Measurements from ENCODE around the gene RHOC.

RHOC gene

DNA sequence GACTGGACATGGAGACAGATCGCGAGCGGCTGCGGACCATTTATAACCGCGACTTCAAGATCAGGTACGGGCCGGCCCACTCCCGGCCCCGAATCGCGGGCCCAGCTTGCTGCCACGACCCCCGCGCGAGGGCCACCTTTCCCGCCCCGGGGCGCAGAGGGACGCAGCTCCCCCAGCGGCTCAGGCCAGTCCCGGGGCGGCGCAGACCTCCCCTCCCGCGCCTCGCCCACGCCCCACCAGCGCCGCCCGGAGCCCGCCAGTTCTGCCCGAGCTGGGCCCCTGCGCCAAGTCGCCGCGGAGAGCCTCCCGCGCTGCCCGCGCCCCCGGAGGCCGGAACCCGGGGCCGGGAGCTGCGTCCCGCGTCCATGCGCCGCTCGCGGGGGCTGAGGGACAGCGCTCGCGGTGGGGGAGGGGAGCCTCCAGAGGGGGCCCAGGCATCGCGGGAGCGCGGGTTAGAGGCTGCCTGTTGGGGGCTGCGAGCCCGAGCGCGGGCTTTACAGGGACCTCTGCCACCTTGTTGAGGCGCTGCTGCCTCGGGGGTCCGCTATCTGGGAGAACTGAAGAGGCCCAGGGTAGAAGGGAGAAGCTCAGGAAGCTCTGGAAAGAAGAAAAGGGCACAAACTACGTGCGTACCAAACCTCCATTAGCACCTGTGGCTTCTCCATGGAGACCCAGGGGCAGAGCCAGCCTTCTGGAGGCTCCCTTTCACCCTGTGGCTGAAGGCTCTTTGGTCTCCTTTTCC lies 31.8 kb downstream of the RHOC start:
- DNase-seq, result peak; percentile 22 to 38 (median 27)
- ATAC-seq (replicated peaks), result peak; percentile 47
- Mint-ChIP-seq H3K9me3 (no peaks in the 10 kb centered on the region), H3K4me3 (peak overlapping the region; percentile 98 to 100), H3K27ac (peak overlapping the region; percentile 96 to 99), H3K36me3 (ENCODE audit: insufficient read depth) (peaks cover 34% of the 10 kb centered on the region), H3K4me1 (ENCODE audit: low read depth in 2 of 2) (peaks cover 47 to 52% of the 10 kb centered on the region in 2 donors), H3K27me3 (no peaks in the 10 kb centered on the region)

DNA sequence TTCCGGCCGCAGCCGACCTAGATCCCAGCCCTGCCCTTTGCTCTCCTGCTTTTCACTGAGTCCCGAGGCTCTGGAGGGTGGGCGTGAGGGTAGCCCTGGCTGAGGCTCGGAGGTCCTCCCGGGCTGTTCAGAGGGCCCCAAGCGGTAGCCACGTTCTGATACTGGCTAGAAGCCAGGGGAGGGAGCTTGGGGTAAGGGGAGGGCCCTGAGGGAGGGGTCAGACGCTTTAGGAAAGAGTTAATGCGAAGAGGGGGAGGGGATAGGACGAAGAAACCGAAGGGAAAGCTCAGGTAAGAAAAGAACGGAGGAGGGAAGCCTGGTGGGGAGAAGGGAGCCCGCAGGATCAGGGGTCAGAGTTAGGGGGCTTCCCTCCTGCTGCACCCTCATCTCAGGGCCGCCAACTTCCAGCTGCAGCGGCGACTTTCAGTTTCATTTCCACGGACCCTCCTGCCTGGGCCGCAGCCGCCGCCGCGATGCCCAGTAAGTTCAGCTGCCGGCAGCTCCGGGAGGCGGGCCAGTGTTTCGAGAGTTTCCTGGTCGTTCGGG lies 32.4 kb downstream of the RHOC start, which contains the start of gene MOV10:
MOV10 (plus strand) TSS at position 220 of the 546 bp plus-strand sequence; CDS start at position 474, 254 bp downstream.
- H3K27ac Mint-ChIP-seq, result peak within 1 kb of the TSS; percentile 96 to 99
- peak within 1 kb of the TSS; percentile 98 to 100 for H3K4me3 Mint-ChIP-seq
- peak; percentile 50 to 60 (median 52) for DNase-seq
- no peaks in the 10 kb centered on the region for H3K27me3 Mint-ChIP-seq
- H3K36me3 Mint-ChIP-seq (ENCODE audit: insufficient read depth), result peaks cover 40% of the 10 kb centered on the region
- peak; percentile 77 for ATAC-seq (replicated peaks)
- no peaks in the 10 kb centered on the region for H3K9me3 Mint-ChIP-seq
- H3K4me1 Mint-ChIP-seq (ENCODE audit: low read depth in 2 of 2), result peaks cover 47 to 52% of the 10 kb centered on the region in 2 donors

DNA sequence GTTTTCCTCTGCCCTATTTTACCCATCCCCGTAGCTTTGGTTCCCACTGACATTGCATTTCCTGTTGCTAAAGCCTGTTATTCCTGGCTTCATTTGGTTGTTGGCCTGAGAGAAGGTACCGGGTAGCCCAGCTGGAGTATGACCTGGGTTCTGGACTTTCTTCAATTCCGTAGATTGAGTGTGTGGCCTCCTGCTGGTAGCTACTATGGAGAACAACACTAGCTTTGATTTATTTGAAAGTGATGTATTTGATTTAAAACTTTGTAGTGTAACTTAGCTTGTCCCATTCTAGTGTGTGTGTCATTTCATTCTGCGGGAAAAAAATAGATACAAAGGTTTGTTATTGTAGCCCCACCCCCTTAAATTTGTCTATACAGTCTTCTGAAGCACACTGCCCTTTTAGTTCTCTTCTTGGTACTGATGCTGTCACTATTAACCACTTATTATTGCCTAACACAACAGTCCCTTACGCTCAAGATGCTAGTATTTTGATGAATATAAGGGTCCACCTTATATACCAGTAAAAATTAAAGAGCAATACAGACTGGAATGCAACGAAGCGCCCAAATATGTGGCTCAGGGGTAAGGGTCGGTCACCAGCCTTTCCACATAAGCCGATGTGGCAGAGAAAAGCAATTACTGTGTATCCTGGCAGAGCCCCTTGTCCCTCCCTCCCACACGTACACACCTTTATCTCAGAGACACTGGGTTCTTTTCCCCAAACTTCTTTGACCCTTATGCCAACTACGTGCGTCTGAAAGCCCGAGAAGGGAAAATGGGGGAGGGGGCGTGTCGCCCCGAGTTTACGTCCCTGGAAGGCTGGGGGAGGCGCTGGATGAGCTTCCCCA lies 33.1 kb downstream of the RHOC start:
- ATAC-seq (replicated peaks) (peak; percentile 22), DNase-seq (no peak)
- Mint-ChIP-seq H3K27me3 (no peaks in the 10 kb centered on the region), H3K27ac (peak overlapping the region; percentile 96 to 99), H3K36me3 (ENCODE audit: insufficient read depth) (peaks cover 47% of the 10 kb centered on the region), H3K4me1 (ENCODE audit: low read depth in 2 of 2) (peaks cover 45 to 51% of the 10 kb centered on the region in 2 donors), H3K4me3 (peak overlapping the region; percentile 98 to 100), H3K9me3 (no peaks in the 10 kb centered on the region)

DNA sequence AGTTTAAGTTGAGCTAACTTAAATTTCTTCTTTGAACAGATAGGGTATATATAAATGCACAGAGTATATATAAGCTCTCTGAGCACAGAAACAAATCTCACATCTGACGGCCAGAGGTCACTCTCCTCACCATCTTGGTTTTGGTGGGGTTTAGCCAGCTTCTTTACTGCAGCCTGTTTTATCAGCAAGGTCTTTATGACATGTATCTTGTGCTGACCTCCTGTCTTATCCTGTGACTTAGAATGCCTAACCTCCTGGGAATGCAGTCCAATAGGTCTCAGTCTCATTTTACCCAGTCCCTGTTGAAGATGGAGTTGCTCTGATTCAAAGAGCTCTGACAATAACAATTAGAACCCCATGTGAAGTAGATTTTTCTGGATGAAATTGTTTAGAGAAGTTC lies 34.1 kb downstream of the RHOC start:
- H3K36me3 Mint-ChIP-seq (ENCODE audit: insufficient read depth), result peaks cover 57% of the 10 kb centered on the region

DNA sequence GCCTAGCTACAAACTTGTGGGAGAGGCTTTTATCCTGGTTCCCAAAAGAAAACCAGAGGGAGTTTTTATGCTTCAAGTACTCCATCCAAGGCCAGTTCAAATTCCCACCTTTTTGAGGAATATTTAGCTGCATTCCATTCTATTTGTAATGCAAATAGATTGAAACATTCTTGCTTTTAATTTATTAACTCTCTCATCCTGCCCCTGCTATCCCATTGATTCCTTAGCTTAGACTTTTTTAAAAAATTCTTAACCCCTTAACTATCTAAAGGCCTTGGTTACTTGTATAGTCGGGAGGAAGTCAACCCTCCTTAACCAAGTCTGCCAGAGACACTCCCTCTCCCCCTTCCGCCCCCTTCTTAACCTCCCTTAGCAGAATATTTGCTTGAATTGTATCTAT lies 34.9 kb downstream of the RHOC start:
- DNase-seq (no peak), ATAC-seq (replicated peaks) (no peak)
- Mint-ChIP-seq H3K27me3 (no peaks in the 10 kb centered on the region), H3K36me3 (ENCODE audit: insufficient read depth) (peaks cover 65% of the 10 kb centered on the region), H3K4me1 (ENCODE audit: low read depth in 2 of 2) (peaks cover 41 to 50% of the 10 kb centered on the region in 2 donors), H3K9me3 (no peaks in the 10 kb centered on the region), H3K27ac (peak overlapping the region; percentile 96 to 99), H3K4me3 (no peak overlapping the region)

More for the DNA sequence above, 34.1 kb downstream of the RHOC start:
- Mint-ChIP-seq H3K27ac (peak overlapping the region; percentile 96 to 99), H3K27me3 (no peaks in the 10 kb centered on the region), H3K9me3 (no peaks in the 10 kb centered on the region), H3K4me1 (ENCODE audit: low read depth in 2 of 2) (peaks cover 45 to 53% of the 10 kb centered on the region in 2 donors), H3K4me3 (peak overlapping the region; percentile 44 to 51)
- DNase-seq, result no peak
- ATAC-seq (replicated peaks), result no peak

DNA sequence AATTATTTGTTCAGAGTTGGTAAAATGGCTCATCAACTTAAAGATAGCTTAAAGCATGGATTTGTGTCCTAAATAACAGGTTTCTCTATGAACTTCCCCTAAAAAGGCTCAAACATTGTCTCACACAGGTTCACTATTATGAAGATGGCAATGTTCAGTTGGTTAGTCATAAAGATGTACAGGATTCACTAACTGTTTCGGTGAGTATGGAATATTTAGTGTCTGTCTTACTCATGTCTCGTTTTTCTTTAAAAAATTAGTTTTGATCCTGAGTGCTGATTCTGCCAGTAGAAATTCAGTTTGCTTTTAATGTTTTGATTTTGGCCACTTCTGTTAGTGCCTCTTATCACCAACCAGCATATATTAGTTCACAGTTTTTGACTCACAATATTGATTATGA lies 40.0 kb downstream of the RHOC start:
- H3K27ac Mint-ChIP-seq, result peak overlapping the region; percentile 97 to 98
- peaks cover 86% of the 10 kb centered on the region for H3K36me3 Mint-ChIP-seq (ENCODE audit: insufficient read depth)
- H3K9me3 Mint-ChIP-seq, result no peaks in the 10 kb centered on the region
- H3K4me1 Mint-ChIP-seq (ENCODE audit: low read depth in 2 of 2), result peaks cover 16 to 19% of the 10 kb centered on the region in 2 donors
- ATAC-seq (replicated peaks), result no peak
- no peaks in the 10 kb centered on the region for H3K27me3 Mint-ChIP-seq
- DNase-seq, result no peak
- H3K4me3 Mint-ChIP-seq, result no peak overlapping the region

DNA sequence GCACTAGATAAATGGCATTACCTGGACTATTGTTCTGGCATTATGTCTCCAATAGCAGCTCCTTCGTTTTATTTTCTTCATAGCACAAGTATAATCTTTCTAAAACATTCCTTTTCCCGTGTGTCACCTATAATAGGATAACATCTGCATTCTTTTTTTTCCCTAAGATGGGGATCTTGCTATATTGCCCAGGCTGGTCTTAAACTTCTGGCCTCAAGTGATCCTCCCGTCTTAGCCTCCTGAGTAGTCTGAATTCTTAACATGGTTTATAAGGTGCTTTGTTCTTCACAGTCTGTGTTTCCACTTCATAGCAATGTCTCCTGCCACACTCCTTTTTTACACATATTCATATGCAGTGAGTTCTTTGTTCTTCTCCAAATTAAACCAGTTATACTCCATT lies 41.1 kb downstream of the RHOC start:
- no peak overlapping the region for H3K4me3 Mint-ChIP-seq
- peaks cover 16 to 19% of the 10 kb centered on the region in 2 donors for H3K4me1 Mint-ChIP-seq (ENCODE audit: low read depth in 2 of 2)
- DNase-seq (no peak), ATAC-seq (replicated peaks) (no peak)
- H3K9me3 Mint-ChIP-seq, result no peaks in the 10 kb centered on the region
- no peak overlapping the region for H3K27ac Mint-ChIP-seq
- H3K27me3 Mint-ChIP-seq, result no peaks in the 10 kb centered on the region
- peaks cover 92% of the 10 kb centered on the region for H3K36me3 Mint-ChIP-seq (ENCODE audit: insufficient read depth)

DNA sequence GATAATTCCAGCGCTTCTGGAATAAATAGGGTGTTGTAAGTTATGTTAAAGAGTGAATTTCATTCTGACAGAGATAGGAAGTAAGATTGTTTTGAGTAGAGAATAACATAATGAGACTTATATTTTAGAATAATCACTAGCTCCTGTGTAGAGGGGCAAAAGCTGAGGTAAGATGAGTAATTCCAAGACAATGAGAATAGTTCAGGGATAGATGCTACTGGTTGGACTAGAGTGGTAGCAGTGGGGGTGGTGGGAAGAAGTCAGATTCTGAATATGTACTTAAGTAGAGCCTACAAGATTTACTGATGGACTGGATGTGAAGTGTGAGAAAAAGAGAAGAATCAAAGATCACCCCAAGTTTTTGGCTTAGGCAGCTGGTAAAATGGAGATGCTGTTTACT lies 55.7 kb downstream of the RHOC start:
- Mint-ChIP-seq H3K9me3 (no peaks in the 10 kb centered on the region), H3K27ac (peak overlapping the region in 1 of 2 donors; percentile 3), H3K4me3 (no peak overlapping the region), H3K36me3 (ENCODE audit: insufficient read depth) (peaks cover 86% of the 10 kb centered on the region), H3K4me1 (ENCODE audit: low read depth in 2 of 2) (peaks cover 7 to 29% of the 10 kb centered on the region in 2 donors), H3K27me3 (no peaks in the 10 kb centered on the region)
- no peak for DNase-seq
- no peak for ATAC-seq (replicated peaks)
